AG09309 (cell line): Measurements from ENCODE around the gene RIPPLY2.

ENCODE experiments used
- DNase-seq: peaks from one replicate; pipeline ENCODE4 v3.0.0-alpha.2; 2010; ENCODE audit warnings: low read depth
- H3K4me3 ChIP-seq: 2 replicates; pipeline ENCODE4 v1.5.1; 2011; ENCODE audit warnings: mild to moderate bottlenecking, low read depth, low read length, moderate library complexity; ENCODE audit not compliant: control insufficient read depth
- CTCF ChIP-seq: IDR thresholded peaks from 2 replicates; pipeline ENCODE4 v1.5.1; 2011; ENCODE audit warnings: mild to moderate bottlenecking, low read depth, low read length, inconsistent platforms; ENCODE audit not compliant: insufficient read depth, control insufficient read depth; ENCODE audit errors: missing control alignments

RIPPLY2 gene

DNA sequence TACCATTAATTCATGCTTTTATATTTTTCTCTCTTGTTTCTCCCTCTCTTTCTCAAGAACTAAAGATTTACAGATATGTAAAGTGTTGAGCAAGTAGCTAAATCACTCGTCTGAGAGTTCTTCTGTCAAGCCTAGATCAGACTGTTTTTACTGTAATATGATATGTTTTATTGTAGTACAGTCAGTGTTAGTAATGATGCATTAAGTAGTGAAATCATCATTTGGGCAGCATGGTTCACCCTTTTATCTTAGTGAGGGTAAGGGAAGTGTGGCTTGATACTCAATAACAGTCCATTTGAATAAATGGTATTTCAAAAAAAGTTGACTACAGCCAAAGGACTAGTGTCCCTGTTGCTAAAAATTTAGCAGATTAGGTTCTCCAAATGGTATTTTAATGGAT, 15.5 kb downstream of the RIPPLY2 start:
- peak; percentile 81 for DNase-seq
- no peak overlapping the region for H3K4me3 ChIP-seq
- TF ChIP-seq CTCF = no peak

- no peak for TF ChIP-seq CTCF
- H3K4me3 ChIP-seq = no peak overlapping the region
- no peak for DNase-seq
Observed at GRCh38 chr6:83870649-83871048, 17.5 kb downstream of the RIPPLY2 start.

GRCh38 chr6:83872386-83873118, 19.4 kb downstream of the RIPPLY2 start:
- no peak for TF ChIP-seq CTCF
- DNase-seq = no peak

GRCh38 chr6:83873869-83874268, 20.7 kb downstream of the RIPPLY2 start:
- no peak for DNase-seq
- H3K4me3 ChIP-seq = no peak overlapping the region
- TF ChIP-seq CTCF = no peak

More at GRCh38 chr6:83872386-83873118, 19.4 kb downstream of the RIPPLY2 start:
- H3K4me3 ChIP-seq = no peak overlapping the region

- TF ChIP-seq CTCF = no peak
- DNase-seq = no peak
- H3K4me3 ChIP-seq = no peak overlapping the region
Observed at GRCh38 chr6:83875843-83876242, 22.7 kb downstream of the RIPPLY2 start.

GRCh38 chr6:83878902-83879644, 25.9 kb downstream of the RIPPLY2 start:
- no peak overlapping the region for H3K4me3 ChIP-seq
- no peak for DNase-seq
- TF ChIP-seq CTCF = no peak

DNA sequence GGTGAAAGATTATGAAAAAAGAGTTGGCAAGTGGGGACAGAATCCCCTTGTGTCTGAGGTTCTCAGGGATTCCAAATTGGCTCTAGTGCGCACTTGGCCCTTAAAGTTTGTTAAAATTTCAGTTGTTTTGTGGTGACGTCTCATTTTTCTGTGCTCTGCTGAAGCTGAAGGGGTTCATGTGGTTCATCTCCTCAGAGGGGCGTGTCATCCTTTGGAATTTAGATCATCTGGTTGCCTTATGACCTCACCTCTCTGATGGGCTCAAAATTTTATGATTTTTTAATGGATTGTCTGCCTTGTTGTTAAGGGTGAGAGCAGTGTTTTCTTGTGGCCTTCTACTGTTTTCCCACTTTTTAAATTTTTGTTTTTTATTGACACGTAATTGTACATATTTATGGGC, 26.6 kb downstream of the RIPPLY2 start:
- no peak overlapping the region for H3K4me3 ChIP-seq
- DNase-seq = no peak
- TF ChIP-seq CTCF = no peak
